ENCODE results near the gene EBI3. TPM values are rescaled to one million over a fixed set of nuclear protein-coding genes. Genes with fewer than 3 reads are reported as not detected.
"Not testable (repeated sequence)": the region's sequence is repeated elsewhere in the genome, so short reads cannot be mapped to it uniquely, and the experiment has no call there.

The EBI3 gene
- total RNA-seq, 1 experiment from 2014 or later = 3.0 TPM

DNA sequence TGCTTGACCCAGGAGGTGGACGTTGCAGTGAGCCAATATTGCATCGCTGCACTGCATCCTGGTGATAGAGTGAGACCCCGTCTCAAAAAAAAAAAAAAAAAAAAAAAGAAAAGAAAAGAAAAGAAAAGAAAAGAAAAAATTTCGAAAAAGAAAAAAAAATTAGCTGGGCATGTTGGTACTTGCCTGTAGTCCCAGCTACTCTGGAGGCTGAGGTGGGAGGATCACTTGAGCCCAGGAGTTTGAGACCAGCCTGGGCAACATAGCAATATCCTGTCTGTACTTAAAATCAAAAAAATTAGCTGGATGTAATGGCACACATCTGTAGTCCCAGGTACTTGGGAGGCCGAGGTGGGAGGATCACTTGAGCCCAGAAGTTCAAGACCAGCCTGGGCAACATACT, 2.8 kb downstream of the EBI3 start:
- H3K36me3 ChIP-seq (ENCODE audit: control insufficient read depth, insufficient read depth, low read length); in situ Hi-C loops (cut with HindIII; ENCODE audit: low pct_unique_long_range_greater_than_20kb, low sequenced_read_pairs); H3K4me1 ChIP-seq (ENCODE audit: control insufficient read depth, insufficient read depth, low read length); ATAC-seq; BruUV-seq (replicated peaks); POLR2A ChIA-PET; intact Hi-C loops (cut with micrococcal nuclease; ENCODE audit: unreplicated experiment); H3K27me3 ChIP-seq (ENCODE audit: control insufficient read depth, insufficient read depth, low read length); H3K4me3 ChIP-seq (ENCODE audit: low read depth in 2 of 2, low read length in 2 of 2); DNase-seq (ENCODE audit: low read depth, low spot score); H3K27ac ChIP-seq (ENCODE audit: low read length); H3K9me3 ChIP-seq (ENCODE audit: control insufficient read depth, insufficient read depth, low read depth, low read length): not testable (repeated sequence)
- CTCF ChIA-PET = interaction anchor here (0.7 kb wide), 2 partner anchors 90 to 377 kb away, joined by 4 to 9 read pairs; no protein-coding TSS in a partner anchor

DNA sequence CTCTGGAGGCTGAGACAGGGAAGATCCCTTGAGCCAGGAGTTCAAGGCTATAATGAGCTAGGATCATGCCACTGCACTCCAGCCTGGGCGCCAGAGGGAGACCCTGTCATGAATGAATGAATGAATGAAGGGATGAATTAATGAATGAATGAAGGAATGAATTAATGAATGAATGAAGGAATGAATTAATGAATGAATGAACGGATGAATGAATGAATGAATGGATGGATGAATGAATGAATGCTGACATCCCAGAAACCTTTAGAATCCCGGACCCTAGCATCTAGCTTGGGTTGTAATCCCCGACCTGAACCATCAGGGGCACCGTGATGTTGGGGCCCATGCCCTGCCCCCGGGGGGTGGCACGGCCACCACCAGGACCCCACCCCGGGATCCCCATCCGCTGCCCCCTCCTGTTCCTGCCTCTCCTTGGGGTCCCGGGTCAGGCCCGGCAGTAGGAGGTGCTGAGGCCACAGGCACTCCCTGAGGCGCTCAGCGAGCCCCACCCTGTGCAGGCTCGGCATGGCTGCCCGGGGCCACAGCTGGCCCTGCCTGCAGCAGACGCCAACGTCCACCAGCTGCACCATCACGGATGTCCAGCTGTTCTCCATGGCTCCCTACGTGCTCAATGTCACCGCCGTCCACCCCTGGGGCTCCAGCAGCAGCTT, 3.4 kb downstream of the EBI3 start:
- Histone ChIP-seq H3K9me3 (ENCODE audit: control insufficient read depth, insufficient read depth, low read depth, low read length) (no peaks in the 10 kb centered on the region), H3K4me1 (ENCODE audit: control insufficient read depth, insufficient read depth, low read length) (no peaks in the 10 kb centered on the region; the same call in 1 of the 2 replicates), H3K36me3 (ENCODE audit: control insufficient read depth, insufficient read depth, low read length) (no peaks in the 10 kb centered on the region), H3K27ac (ENCODE audit: low read length) (no peak overlapping the region), H3K4me3 (ENCODE audit: low read depth in 2 of 2, low read length in 2 of 2) (peak overlapping the region in 1 of 2 experiments; percentile 9; a peak in 1 of 4 replicates), H3K27me3 (ENCODE audit: control insufficient read depth, insufficient read depth, low read length) (no peaks in the 10 kb centered on the region; the same call in 1 of the 2 replicates)
- no peak for DNase-seq (ENCODE audit: low read depth, low spot score)
- ChIA-PET POLR2A (no interaction called here), CTCF (no interaction called here)
- BruUV-seq (replicated peaks) = no TSS peak
- intact Hi-C loops (cut with micrococcal nuclease; ENCODE audit: unreplicated experiment) (no loop called here), in situ Hi-C loops (cut with HindIII; ENCODE audit: low pct_unique_long_range_greater_than_20kb, low sequenced_read_pairs) (no loop called here)
- TF ChIP-seq SIN3A (IDR thresholded peaks at IDR 0.05; ENCODE audit: borderline replicate concordance, insufficient read depth, low read depth, low read length) (no peak), POLR2AphosphoS5 (IDR thresholded peaks at IDR 0.05; ENCODE audit: low read depth, low read length) (no peak), TCF7L2 (IDR thresholded peaks at IDR 0.05; ENCODE audit: low read depth, low read length) (no peak)
- TF ChIP-seq, protein P1, sequence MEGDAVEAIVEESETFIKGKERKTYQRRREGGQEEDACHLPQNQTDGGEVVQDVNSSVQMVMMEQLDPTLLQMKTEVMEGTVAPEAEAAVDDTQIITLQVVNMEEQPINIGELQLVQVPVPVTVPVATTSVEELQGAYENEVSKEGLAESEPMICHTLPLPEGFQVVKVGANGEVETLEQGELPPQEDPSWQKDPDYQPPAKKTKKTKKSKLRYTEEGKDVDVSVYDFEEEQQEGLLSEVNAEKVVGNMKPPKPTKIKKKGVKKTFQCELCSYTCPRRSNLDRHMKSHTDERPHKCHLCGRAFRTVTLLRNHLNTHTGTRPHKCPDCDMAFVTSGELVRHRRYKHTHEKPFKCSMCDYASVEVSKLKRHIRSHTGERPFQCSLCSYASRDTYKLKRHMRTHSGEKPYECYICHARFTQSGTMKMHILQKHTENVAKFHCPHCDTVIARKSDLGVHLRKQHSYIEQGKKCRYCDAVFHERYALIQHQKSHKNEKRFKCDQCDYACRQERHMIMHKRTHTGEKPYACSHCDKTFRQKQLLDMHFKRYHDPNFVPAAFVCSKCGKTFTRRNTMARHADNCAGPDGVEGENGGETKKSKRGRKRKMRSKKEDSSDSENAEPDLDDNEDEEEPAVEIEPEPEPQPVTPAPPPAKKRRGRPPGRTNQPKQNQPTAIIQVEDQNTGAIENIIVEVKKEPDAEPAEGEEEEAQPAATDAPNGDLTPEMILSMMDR (IDR thresholded peaks at IDR 0.05) = no peak
- TF ChIP-seq, protein P2, sequence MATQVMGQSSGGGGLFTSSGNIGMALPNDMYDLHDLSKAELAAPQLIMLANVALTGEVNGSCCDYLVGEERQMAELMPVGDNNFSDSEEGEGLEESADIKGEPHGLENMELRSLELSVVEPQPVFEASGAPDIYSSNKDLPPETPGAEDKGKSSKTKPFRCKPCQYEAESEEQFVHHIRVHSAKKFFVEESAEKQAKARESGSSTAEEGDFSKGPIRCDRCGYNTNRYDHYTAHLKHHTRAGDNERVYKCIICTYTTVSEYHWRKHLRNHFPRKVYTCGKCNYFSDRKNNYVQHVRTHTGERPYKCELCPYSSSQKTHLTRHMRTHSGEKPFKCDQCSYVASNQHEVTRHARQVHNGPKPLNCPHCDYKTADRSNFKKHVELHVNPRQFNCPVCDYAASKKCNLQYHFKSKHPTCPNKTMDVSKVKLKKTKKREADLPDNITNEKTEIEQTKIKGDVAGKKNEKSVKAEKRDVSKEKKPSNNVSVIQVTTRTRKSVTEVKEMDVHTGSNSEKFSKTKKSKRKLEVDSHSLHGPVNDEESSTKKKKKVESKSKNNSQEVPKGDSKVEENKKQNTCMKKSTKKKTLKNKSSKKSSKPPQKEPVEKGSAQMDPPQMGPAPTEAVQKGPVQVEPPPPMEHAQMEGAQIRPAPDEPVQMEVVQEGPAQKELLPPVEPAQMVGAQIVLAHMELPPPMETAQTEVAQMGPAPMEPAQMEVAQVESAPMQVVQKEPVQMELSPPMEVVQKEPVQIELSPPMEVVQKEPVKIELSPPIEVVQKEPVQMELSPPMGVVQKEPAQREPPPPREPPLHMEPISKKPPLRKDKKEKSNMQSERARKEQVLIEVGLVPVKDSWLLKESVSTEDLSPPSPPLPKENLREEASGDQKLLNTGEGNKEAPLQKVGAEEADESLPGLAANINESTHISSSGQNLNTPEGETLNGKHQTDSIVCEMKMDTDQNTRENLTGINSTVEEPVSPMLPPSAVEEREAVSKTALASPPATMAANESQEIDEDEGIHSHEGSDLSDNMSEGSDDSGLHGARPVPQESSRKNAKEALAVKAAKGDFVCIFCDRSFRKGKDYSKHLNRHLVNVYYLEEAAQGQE (IDR thresholded peaks at IDR 0.05; ENCODE audit: insufficient read depth in 1 of 2, low read depth in 2 of 2, low read length in 1 of 2) = no peak
- peak; percentile 73 for ATAC-seq

DNA sequence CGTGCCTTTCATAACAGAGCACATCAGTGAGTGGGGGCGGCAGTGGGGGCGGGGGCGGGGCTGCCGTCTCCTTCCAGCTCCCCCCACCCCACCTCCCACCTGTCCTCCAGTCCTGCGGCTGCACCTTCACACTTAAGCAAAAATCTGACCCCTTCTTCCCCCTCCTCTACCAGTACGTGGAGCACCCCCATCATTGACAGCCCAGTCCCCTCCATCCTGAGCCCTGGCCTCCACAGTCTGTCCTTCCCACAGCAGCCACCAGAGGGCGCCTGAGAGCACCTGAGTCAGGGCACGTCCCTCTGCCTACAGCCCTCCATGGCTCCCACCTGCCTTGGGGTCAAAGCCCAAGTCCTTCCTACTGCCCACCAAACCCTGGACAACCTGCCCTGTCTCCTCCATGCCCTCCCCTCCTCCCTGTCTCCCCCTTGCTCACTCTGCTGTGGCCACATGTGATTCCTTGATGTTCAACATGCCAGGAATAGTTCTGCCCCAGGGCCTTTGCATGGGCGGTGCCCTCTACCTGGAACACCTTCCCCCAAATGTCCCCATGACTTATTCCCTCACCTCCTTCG, 4.0 kb downstream of the EBI3 start:
- POLR2A ChIA-PET = no interaction called here
- Histone ChIP-seq H3K4me3 (ENCODE audit: low read depth in 2 of 2, low read length in 2 of 2) (peak overlapping the region in 1 of 2 experiments; percentile 9; a peak in 1 of 4 replicates), H3K9me3 (ENCODE audit: control insufficient read depth, insufficient read depth, low read depth, low read length) (no peaks in the 10 kb centered on the region), H3K27ac (ENCODE audit: low read length) (no peak overlapping the region), H3K36me3 (ENCODE audit: control insufficient read depth, insufficient read depth, low read length) (no peaks in the 10 kb centered on the region), H3K4me1 (ENCODE audit: control insufficient read depth, insufficient read depth, low read length) (no peaks in the 10 kb centered on the region; the same call in 1 of the 2 replicates), H3K27me3 (ENCODE audit: control insufficient read depth, insufficient read depth, low read length) (no peaks in the 10 kb centered on the region)
- peak; percentile 75 for ATAC-seq
- BruUV-seq (replicated peaks) = no TSS peak
- DNase-seq (ENCODE audit: low read depth, low spot score) = peak; percentile 33
- intact Hi-C loops (cut with micrococcal nuclease; ENCODE audit: unreplicated experiment) = no loop called here
- CTCF ChIA-PET = interaction anchor here (0.8 kb wide), 1 partner anchor 33 kb away, joined by 3 read pairs; no protein-coding TSS in a partner anchor
- in situ Hi-C loops (cut with HindIII; ENCODE audit: low pct_unique_long_range_greater_than_20kb, low sequenced_read_pairs) = no loop called here
- TF ChIP-seq SIN3A (IDR thresholded peaks at IDR 0.05; ENCODE audit: borderline replicate concordance, insufficient read depth, low read depth, low read length) = no peak
- TF ChIP-seq, protein P1 (IDR thresholded peaks at IDR 0.05) = peak; percentile 90

Measured in Panc1 (cell line).